HG02623 (cell line): ENCODE measurements around the gene TIMM22.

Experiments
- ATAC-seq: cut with Tn5 transposase; IDR thresholded peaks from one replicate; pipeline ENCODE4 v1.9.1; 2021; ENCODE audit warnings: moderate library complexity; ENCODE audit not compliant: unreplicated experiment

Gene TIMM22

GRCh38 chr17:1001640-1002411, 4.9 kb downstream of the TIMM22 start:
- ATAC-seq = no peak

- ATAC-seq = no peak
Measured at GRCh38 chr17:1002412-1002753, 5.5 kb downstream of the TIMM22 start.

- ATAC-seq = no peak
Measured at GRCh38 chr17:1002771-1003555, 6.0 kb downstream of the TIMM22 start.

- ATAC-seq = no peak
Measured at GRCh38 chr17:1003633-1003971, 6.7 kb downstream of the TIMM22 start.

- no peak for ATAC-seq
Measured at GRCh38 chr17:1003972-1004768, 7.2 kb downstream of the TIMM22 start.

GRCh38 chr17:1004769-1005295, 7.9 kb downstream of the TIMM22 start:
- no peak for ATAC-seq

- no peak for ATAC-seq
Measured at GRCh38 chr17:1005361-1005946, 8.5 kb downstream of the TIMM22 start.

- no peak for ATAC-seq
Measured at GRCh38 chr17:1006054-1006453, 9.1 kb downstream of the TIMM22 start.

- no peak for ATAC-seq
Measured at GRCh38 chr17:1007310-1008007, 10.5 kb downstream of the TIMM22 start.

GRCh38 chr17:1008008-1008761, 11.3 kb downstream of the TIMM22 start:
- no peak for ATAC-seq

- ATAC-seq = no peak
Measured at GRCh38 chr17:1009229-1010085, 12.5 kb downstream of the TIMM22 start.

- no peak for ATAC-seq
Measured at GRCh38 chr17:1010086-1010450, 13.1 kb downstream of the TIMM22 start.

- no peak for ATAC-seq
Measured at GRCh38 chr17:1010586-1010985, 13.7 kb downstream of the TIMM22 start.

- no peak for ATAC-seq
Measured at GRCh38 chr17:1011138-1011537, 14.2 kb downstream of the TIMM22 start.

GRCh38 chr17:1011760-1012735, 15.1 kb downstream of the TIMM22 start:
- ATAC-seq = no peak

- no peak for ATAC-seq
Measured at GRCh38 chr17:1012823-1013728, 16.1 kb downstream of the TIMM22 start.

- ATAC-seq = no peak
Measured at GRCh38 chr17:1013729-1014090, 16.8 kb downstream of the TIMM22 start.
